Ishikawa (cell line): ENCODE results near the gene FAM120B.
A peak's percentile ranks its signal among the peaks of the same experiment; 100 is the strongest.

ENCODE experiments used
- CEBPB ChIP-seq: IDR thresholded peaks from 2 replicates; pipeline ENCODE4 v1.6.1; 2012
- CREB1 ChIP-seq: IDR thresholded peaks from 2 replicates; pipeline ENCODE4 v1.6.1; 2012; ENCODE audit warnings: low read depth
- EGR1 ChIP-seq: IDR thresholded peaks from 2 replicates; pipeline ENCODE4 v1.6.1; 2012
- EP300 ChIP-seq: IDR thresholded peaks from 2 replicates; pipeline ENCODE4 v1.6.1; 2012; ENCODE audit warnings: borderline replicate concordance
- FOXM1 ChIP-seq: IDR thresholded peaks from 2 replicates; pipeline ENCODE4 v1.6.1; 2012; ENCODE audit warnings: low read depth, borderline replicate concordance
- MAX ChIP-seq: IDR thresholded peaks from 2 replicates; pipeline ENCODE4 v1.6.1; 2012
- NFIC ChIP-seq: IDR thresholded peaks from 2 replicates; pipeline ENCODE4 v1.6.1; 2012
- RAD21 ChIP-seq: IDR thresholded peaks from 2 replicates; pipeline ENCODE4 v1.6.1; 2012; ENCODE audit warnings: low read depth
- REST ChIP-seq: IDR thresholded peaks from 2 replicates; pipeline ENCODE4 v1.6.1; 2012; ENCODE audit warnings: low read depth, mild to moderate bottlenecking
- TAF1 ChIP-seq: IDR thresholded peaks from 2 replicates; pipeline ENCODE4 v1.6.1; 2012; ENCODE audit warnings: low read depth, mild to moderate bottlenecking
- TCF12 ChIP-seq: IDR thresholded peaks from 2 replicates; pipeline ENCODE4 v1.6.1; 2012; ENCODE audit warnings: low read depth
- TEAD4 ChIP-seq: IDR thresholded peaks from 2 replicates; pipeline ENCODE4 v1.6.1; 2012
- USF1 ChIP-seq: IDR thresholded peaks from 2 replicates; pipeline ENCODE4 v1.6.1; 2012
- YY1 ChIP-seq: IDR thresholded peaks from 2 replicates; pipeline ENCODE4 v1.6.1; 2012; ENCODE audit warnings: low read depth
- ZBTB7A ChIP-seq: IDR thresholded peaks from 2 replicates; pipeline ENCODE4 v1.6.1; 2012; ENCODE audit warnings: low read depth

FAM120B gene

GRCh38 chr6:170344631-170345576, 38.3 kb downstream of the FAM120B start:
- TF ChIP-seq EP300 (peak; percentile 61; the same call in 1 of the 2 replicates), RAD21 (no peak), NFIC (no peak), YY1 (no peak), MAX (0 out of 2 replicates have a peak, but pooled peaks have one; percentile 7), TAF1 (no peak), USF1 (no peak), CEBPB (no peak), TCF12 (peak; percentile 36), EGR1 (no peak), TEAD4 (peak; percentile 35; the same call in 1 of the 2 replicates), REST (no peak), CREB1 (no peak), FOXM1 (peak; percentile 14; the same call in 1 of the 2 replicates)

GRCh38 chr6:170345662-170346061, 39.1 kb downstream of the FAM120B start:
- TF ChIP-seq YY1 (no peak), TEAD4 (no peak), CREB1 (no peak), RAD21 (no peak), EGR1 (no peak), MAX (no peak), USF1 (no peak), CEBPB (no peak), ZBTB7A (no peak), EP300 (no peak), TAF1 (no peak), TCF12 (no peak), NFIC (no peak), FOXM1 (no peak), REST (no peak)

GRCh38 chr6:170346649-170347048, 40.1 kb downstream of the FAM120B start:
- TF ChIP-seq CREB1 (no peak), TCF12 (no peak), TEAD4 (no peak), RAD21 (no peak), FOXM1 (no peak), EGR1 (no peak), MAX (no peak), REST (no peak), EP300 (no peak), YY1 (no peak), CEBPB (no peak), USF1 (no peak), NFIC (no peak), TAF1 (no peak), ZBTB7A (no peak)
